CD14-positive monocyte (primary cell): ENCODE measurements around the gene PLPPR4. TPM values are rescaled to one million over a fixed set of nuclear protein-coding genes. Genes with fewer than 3 reads are reported as not detected.

ENCODE experiments used
- DNase-seq, 3 donors: peaks; one replicate each; pipeline ENCODE4 v3.0.0-alpha.2; 2011 to 2022
- H2AFZ ChIP-seq: 2 replicates; pipeline ENCODE4 v1.6.0; 2012; ENCODE audit warnings: mild to moderate bottlenecking, low read depth, low read length, inconsistent platforms; ENCODE audit not compliant: insufficient read depth, poor library complexity, severe bottlenecking
- H3K27ac ChIP-seq, 2 donors: 1 replicate in 1 of 2; 2 replicates in 1 of 2; pipeline ENCODE4 v1.5.1; 2012 to 2013; ENCODE audit warnings: low read length in 2 of 2, control low read depth in 1 of 2, inconsistent platforms in 1 of 2, low read depth in 1 of 2, mild to moderate bottlenecking in 1 of 2
- H3K27me3 ChIP-seq, 2 donors: one replicate each; pipeline versions ENCODE4 v1.6.0 to v1.6.1; 2011 to 2013; ENCODE audit warnings: low read length in 2 of 2; ENCODE audit not compliant: control insufficient read depth in 2 of 2, insufficient read depth in 2 of 2
- H3K36me3 ChIP-seq, 2 donors: replicated peaks in 1 of 2; 1 replicate in 1 of 2; 2 replicates in 1 of 2; pipeline versions ENCODE4 v1.5.1 to v1.6.1; 2012 to 2013; ENCODE audit warnings: low read length in 2 of 2, control low read depth in 1 of 2, inconsistent platforms in 1 of 2, mild to moderate bottlenecking in 1 of 2; ENCODE audit not compliant: insufficient read depth in 2 of 2, control insufficient read depth in 1 of 2
- H3K4me1 ChIP-seq, 2 donors: 1 replicate in 1 of 2; 2 replicates in 1 of 2; pipeline versions ENCODE4 v1.5.1 to v1.6.1; 2012 to 2013; ENCODE audit warnings: low read length in 2 of 2, control low read depth in 1 of 2, inconsistent platforms in 1 of 2, mild to moderate bottlenecking in 1 of 2, moderate library complexity in 1 of 2; ENCODE audit not compliant: insufficient read depth in 2 of 2, control insufficient read depth in 1 of 2
- H3K4me2 ChIP-seq: replicated peaks from 2 replicates; pipeline ENCODE3; 2012; ENCODE audit warnings: low read length, moderate library complexity, mild to moderate bottlenecking; ENCODE audit not compliant: poor library complexity, severe bottlenecking; ENCODE audit errors: extremely low read depth
- H3K4me3 ChIP-seq, 3 experiments: fragments of 200-600 bp in 1 of 3; sonication (generic) in 1 of 3; replicated peaks in 1 of 3; 1 replicate in 2 of 3; 2 replicates in 1 of 3; pipeline ENCODE4 v1.5.1; 2011 to 2013; ENCODE audit warnings: low read length in 3 of 3, mild to moderate bottlenecking in 3 of 3, control low read depth in 2 of 3, low read depth in 2 of 3, inconsistent platforms in 1 of 3, moderate library complexity in 1 of 3
- H3K79me2 ChIP-seq: 2 replicates; pipeline ENCODE4 v1.6.0; 2012; ENCODE audit warnings: mild to moderate bottlenecking, control low read depth, inconsistent platforms, low read length, moderate library complexity; ENCODE audit not compliant: insufficient read depth
- H3K9ac ChIP-seq: 2 replicates; pipeline ENCODE4 v1.6.0; 2017; ENCODE audit warnings: low read length, mild to moderate bottlenecking; ENCODE audit not compliant: insufficient read depth, poor library complexity, severe bottlenecking
- H3K9me3 ChIP-seq, 2 donors: replicated peaks in 1 of 2; 1 replicate in 1 of 2; 2 replicates in 1 of 2; pipeline versions ENCODE4 v1.5.1 to v1.6.1; 2012 to 2013; ENCODE audit warnings: low read length in 2 of 2, control low read depth in 1 of 2; ENCODE audit not compliant: control insufficient read depth in 1 of 2, insufficient read depth in 1 of 2
- H4K20me1 ChIP-seq: 2 replicates; pipeline ENCODE4 v1.6.0; 2012; ENCODE audit warnings: mild to moderate bottlenecking, low read length, control low read depth, moderate library complexity; ENCODE audit not compliant: insufficient read depth
- H3K27ac Mint-ChIP-seq, 7 donors: one replicate each; pipeline ENCODE4 v1.8.0; 2020; ENCODE audit warnings: mild to moderate bottlenecking in 7 of 7, mixed read lengths in 7 of 7, moderate library complexity in 6 of 7, inconsistent platforms in 2 of 7
- H3K27me3 Mint-ChIP-seq, 3 donors: one replicate each; pipeline ENCODE4 v1.8.0; 2021 to 2022; ENCODE audit warnings: low read depth in 3 of 3, mild to moderate bottlenecking in 3 of 3, mixed read lengths in 3 of 3, moderate library complexity in 3 of 3, inconsistent platforms in 1 of 3
- H3K36me3 Mint-ChIP-seq, 2 donors: one replicate each; pipeline ENCODE4 v1.8.0; 2020; ENCODE audit warnings: mixed read lengths in 2 of 2, inconsistent platforms in 1 of 2, mild to moderate bottlenecking in 1 of 2
- H3K4me1 Mint-ChIP-seq: one replicate; pipeline ENCODE4 v1.8.0; 2020; ENCODE audit warnings: mild to moderate bottlenecking, mixed read lengths
- H3K4me3 Mint-ChIP-seq, 2 donors: one replicate each; pipeline ENCODE4 v1.8.0; 2020; ENCODE audit warnings: mild to moderate bottlenecking in 2 of 2, mixed read lengths in 2 of 2, moderate library complexity in 1 of 2
- H3K9me3 Mint-ChIP-seq, 7 donors: one replicate each; pipeline ENCODE4 v1.8.0; 2020 to 2022; ENCODE audit warnings: mixed read lengths in 7 of 7, mild to moderate bottlenecking in 6 of 7, moderate library complexity in 6 of 7, inconsistent platforms in 2 of 7
- WGBS: methylation state at CpG from one replicate; pipeline ENCODE4 v1.1.5; 2013; ENCODE audit warnings: missing lambda C conversion rate; ENCODE audit not compliant: insufficient coverage; 5-methylcytosine and 5-hydroxymethylcytosine counted together
- intact Hi-C, 2 donors: fragments of 100-400 bp; cut with micrococcal nuclease; formaldehyde crosslinking; loops; one replicate each; pipeline versions ENCODE4 v1.15.0 to v1.15.1; 2023
- polyA plus RNA-seq, 3 donors: library from polyadenylated mRNA; depleted of rRNA in 1 of 3; unstranded in 2 of 3; stranded (reverse) in 1 of 3; fragments of 300-500 nt in 2 of 3; fragments of >200 nt in 1 of 3; fragmentation: Illumina TruSeq in 2 of 3; gene quantifications; 1 replicate in 2 of 3; 2 replicates in 1 of 3; pipeline ENCODE4 v1.2.3, GENCODE V29; 2012 to 2021
- TF ChIP-seq, protein P1 (sequence below): fragments of 200-600 bp; IDR thresholded peaks from one replicate; pipeline ENCODE4 v1.8.0; 2022; ENCODE audit warnings: antibody characterized with exemption, mild to moderate bottlenecking

Gene PLPPR4
- polyA plus RNA-seq, 3 donors: not detected

GRCh38 chr1:99277066-99277465 lies 12.8 kb downstream of the PLPPR4 start:
- Histone ChIP-seq H3K4me2 (no peak overlapping the region), H3K9me3 (no peaks in the 10 kb centered on the region), H3K79me2 (no peaks in the 10 kb centered on the region), H3K4me1 (no peaks in the 10 kb centered on the region), H4K20me1 (no peaks in the 10 kb centered on the region), H3K27ac (no peak overlapping the region), H3K36me3 (no peaks in the 10 kb centered on the region), H3K9ac (no peak overlapping the region), H2AFZ (no peak overlapping the region), H3K27me3 (no peaks in the 10 kb centered on the region), H3K4me3 (no peak overlapping the region)
- DNase-seq: no peak
- no peak overlapping the region for H3K27ac Mint-ChIP-seq
- H3K36me3 Mint-ChIP-seq: no peaks in the 10 kb centered on the region
- TF ChIP-seq, protein P1, sequence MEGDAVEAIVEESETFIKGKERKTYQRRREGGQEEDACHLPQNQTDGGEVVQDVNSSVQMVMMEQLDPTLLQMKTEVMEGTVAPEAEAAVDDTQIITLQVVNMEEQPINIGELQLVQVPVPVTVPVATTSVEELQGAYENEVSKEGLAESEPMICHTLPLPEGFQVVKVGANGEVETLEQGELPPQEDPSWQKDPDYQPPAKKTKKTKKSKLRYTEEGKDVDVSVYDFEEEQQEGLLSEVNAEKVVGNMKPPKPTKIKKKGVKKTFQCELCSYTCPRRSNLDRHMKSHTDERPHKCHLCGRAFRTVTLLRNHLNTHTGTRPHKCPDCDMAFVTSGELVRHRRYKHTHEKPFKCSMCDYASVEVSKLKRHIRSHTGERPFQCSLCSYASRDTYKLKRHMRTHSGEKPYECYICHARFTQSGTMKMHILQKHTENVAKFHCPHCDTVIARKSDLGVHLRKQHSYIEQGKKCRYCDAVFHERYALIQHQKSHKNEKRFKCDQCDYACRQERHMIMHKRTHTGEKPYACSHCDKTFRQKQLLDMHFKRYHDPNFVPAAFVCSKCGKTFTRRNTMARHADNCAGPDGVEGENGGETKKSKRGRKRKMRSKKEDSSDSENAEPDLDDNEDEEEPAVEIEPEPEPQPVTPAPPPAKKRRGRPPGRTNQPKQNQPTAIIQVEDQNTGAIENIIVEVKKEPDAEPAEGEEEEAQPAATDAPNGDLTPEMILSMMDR: no peak
- H3K27me3 Mint-ChIP-seq: no peaks in the 10 kb centered on the region
- H3K9me3 Mint-ChIP-seq: peaks cover 0 to 4% (median 0%) of the 10 kb centered on the region in 7 donors
- WGBS: no CpG with 5 or more reads among the region's 1 CpG
- no peaks in the 10 kb centered on the region for H3K4me1 Mint-ChIP-seq
- no peak overlapping the region for H3K4me3 Mint-ChIP-seq
- intact Hi-C loops: no loop called here

DNA sequence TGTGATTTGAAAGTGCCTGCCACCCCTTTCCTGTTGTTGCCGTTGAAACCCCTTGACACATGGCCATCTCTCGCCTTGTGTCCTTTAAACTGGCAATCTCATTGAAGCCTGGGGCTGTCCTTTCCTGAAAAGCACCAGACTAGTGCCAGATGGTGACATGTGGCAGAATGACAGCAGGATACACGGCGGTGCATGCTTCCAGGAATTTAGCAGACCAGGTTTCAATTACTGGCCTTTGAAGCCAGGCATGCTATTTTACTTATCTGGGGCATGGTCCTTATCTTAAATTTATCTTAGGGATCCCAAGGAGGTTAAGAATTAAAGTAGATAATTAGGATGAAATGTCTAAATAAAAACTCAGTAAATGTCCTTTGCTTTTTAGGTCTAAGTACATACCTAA lies 15.2 kb downstream of the PLPPR4 start:
- Histone ChIP-seq H3K9ac (no peak overlapping the region), H3K27me3 (no peaks in the 10 kb centered on the region), H4K20me1 (no peaks in the 10 kb centered on the region), H3K9me3 (no peaks in the 10 kb centered on the region), H3K36me3 (no peaks in the 10 kb centered on the region), H2AFZ (no peak overlapping the region), H3K4me3 (no peak overlapping the region), H3K4me1 (no peaks in the 10 kb centered on the region), H3K27ac (no peak overlapping the region), H3K79me2 (no peaks in the 10 kb centered on the region), H3K4me2 (no peak overlapping the region)
- DNase-seq: no peak
- Mint-ChIP-seq H3K36me3 (no peaks in the 10 kb centered on the region), H3K27me3 (peaks cover 0 to 3% (median 0%) of the 10 kb centered on the region in 3 donors), H3K9me3 (peaks cover 0 to 4% (median 2%) of the 10 kb centered on the region in 7 donors), H3K4me3 (no peak overlapping the region), H3K4me1 (no peaks in the 10 kb centered on the region), H3K27ac (no peak overlapping the region)
- TF ChIP-seq, protein P1: no peak
- 75% methylated on average over 4 of the region's 4 CpGs for WGBS
- intact Hi-C loops: no loop called here
